ENCODE data around the gene WBP1. TPM values are rescaled to one million over a fixed set of nuclear protein-coding genes. Genes with fewer than 3 reads are reported as not detected.

Gene WBP1
- total and polyA plus RNA-seq, 3 experiments from 2014 or later: 31.2 to 37.0 (median 31.6) TPM

DNA sequence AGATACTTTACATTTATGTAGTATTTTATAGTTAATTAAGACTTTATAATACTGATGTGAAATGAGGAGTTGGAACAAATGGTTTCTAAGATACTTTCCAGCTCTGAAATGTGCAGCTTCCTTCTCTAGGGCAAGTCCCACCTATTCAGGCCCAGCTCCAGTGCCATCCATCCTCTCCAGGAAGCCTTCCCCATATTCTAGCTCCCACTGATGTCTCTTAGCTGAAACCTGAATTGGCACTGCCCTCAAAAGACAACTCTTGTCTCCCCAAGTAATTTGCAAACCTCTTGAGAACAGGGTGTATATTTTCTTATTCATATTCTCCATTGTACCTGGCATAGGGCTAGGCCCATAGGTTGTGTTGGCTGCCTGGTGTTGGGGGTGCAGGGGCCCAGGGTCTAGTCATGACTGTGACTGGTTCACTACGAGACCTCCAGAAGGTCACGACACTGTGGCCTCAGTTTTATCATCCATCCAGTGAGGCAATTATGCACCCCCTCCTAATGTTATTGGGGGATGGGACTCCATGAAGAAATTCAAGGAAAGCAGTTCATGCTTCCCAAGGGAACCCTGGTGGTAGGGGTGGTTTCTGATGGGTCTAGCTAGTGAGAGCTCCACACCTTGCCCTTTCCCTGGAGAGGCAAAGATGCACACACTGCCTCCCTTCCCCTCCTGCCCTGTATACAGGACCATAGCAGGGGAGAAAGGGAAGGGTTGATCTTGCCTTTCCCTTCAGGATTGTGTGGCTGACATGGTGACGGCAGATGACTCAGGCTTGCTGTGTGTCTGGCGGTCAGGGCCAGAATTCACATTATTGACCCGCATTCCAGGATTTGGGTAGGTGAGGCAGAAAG lies 33.9 kb upstream of the WBP1 start:
- ChIA-PET CTCF (interaction anchor here (1.3 kb wide), 1 partner anchor 30 kb away, joined by 5 read pairs; the partner anchor contains the start of gene INO80B), POLR2A (no interaction called here)
- Mint-ChIP-seq H3K9me3 (no peaks in the 10 kb centered on the region), H3K36me3 (peaks cover 0 to 28% (median 2%) of the 10 kb centered on the region in 3 donors), H3K4me1 (peaks cover 13 to 26% (median 19%) of the 10 kb centered on the region in 3 donors), H3K27ac (peak overlapping the region in 2 of 8 donors; percentile 19 to 64), H3K4me3 (peak overlapping the region in 1 of 7 donors; percentile 75), H3K27me3 (peaks cover 0 to 7% of the 10 kb centered on the region in 2 donors)
- Histone ChIP-seq H3K9me3 (ENCODE audit: low read length) (no peaks in the 10 kb centered on the region), H3K27me3 (ENCODE audit: insufficient read depth, low read length, poor library complexity, severe bottlenecking) (no peaks in the 10 kb centered on the region), H3K4me1 (ENCODE audit: insufficient read depth, low read length) (peaks cover 16% of the 10 kb centered on the region), H3K27ac (ENCODE audit: low read depth, low read length) (no peak overlapping the region), H3K4me3 (ENCODE audit: low read length) (no peak overlapping the region), H3K36me3 (ENCODE audit: insufficient read depth, low read length) (no peaks in the 10 kb centered on the region)
- no peak for DNase-seq

DNA sequence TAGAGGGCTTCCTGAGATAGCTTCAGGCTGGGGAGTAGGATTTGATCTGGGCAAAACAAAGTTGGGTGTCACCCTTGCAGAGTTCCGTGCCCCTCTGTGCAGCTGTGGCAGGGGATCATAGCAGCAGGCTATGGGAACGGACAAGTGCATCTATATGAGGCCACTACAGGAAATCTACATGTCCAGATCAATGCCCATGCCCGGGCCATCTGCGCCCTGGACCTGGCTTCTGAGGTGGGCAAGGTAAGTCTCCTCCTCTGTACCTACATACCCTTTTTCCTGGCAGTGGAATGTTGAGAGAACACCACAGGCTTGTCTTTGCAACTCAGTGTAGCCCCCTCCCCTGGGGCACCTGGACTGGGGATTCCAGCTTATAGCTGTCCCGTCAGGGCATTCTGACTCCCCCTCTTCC lies 33.2 kb upstream of the WBP1 start:
- Histone ChIP-seq H3K4me3 (ENCODE audit: low read length) (no peak overlapping the region), H3K4me1 (ENCODE audit: insufficient read depth, low read length) (peaks cover 16% of the 10 kb centered on the region), H3K27me3 (ENCODE audit: insufficient read depth, low read length, poor library complexity, severe bottlenecking) (no peaks in the 10 kb centered on the region), H3K36me3 (ENCODE audit: insufficient read depth, low read length) (no peaks in the 10 kb centered on the region), H3K27ac (ENCODE audit: low read depth, low read length) (no peak overlapping the region), H3K9me3 (ENCODE audit: low read length) (no peaks in the 10 kb centered on the region)
- peak overlapping the region in 1 of 7 donors; percentile 34 for H3K4me3 Mint-ChIP-seq
- peaks cover 0 to 7% of the 10 kb centered on the region in 2 donors for H3K27me3 Mint-ChIP-seq
- DNase-seq: no peak
- H3K36me3 Mint-ChIP-seq: peaks cover 0 to 28% (median 2%) of the 10 kb centered on the region in 3 donors
- H3K27ac Mint-ChIP-seq: no peak overlapping the region
- H3K9me3 Mint-ChIP-seq: no peaks in the 10 kb centered on the region
- H3K4me1 Mint-ChIP-seq: peaks cover 13 to 24% (median 19%) of the 10 kb centered on the region in 3 donors
- ChIA-PET CTCF (interaction anchor here (1.3 kb wide), 1 partner anchor 30 kb away, joined by 5 read pairs; the partner anchor contains the start of gene INO80B), POLR2A (no interaction called here)

DNA sequence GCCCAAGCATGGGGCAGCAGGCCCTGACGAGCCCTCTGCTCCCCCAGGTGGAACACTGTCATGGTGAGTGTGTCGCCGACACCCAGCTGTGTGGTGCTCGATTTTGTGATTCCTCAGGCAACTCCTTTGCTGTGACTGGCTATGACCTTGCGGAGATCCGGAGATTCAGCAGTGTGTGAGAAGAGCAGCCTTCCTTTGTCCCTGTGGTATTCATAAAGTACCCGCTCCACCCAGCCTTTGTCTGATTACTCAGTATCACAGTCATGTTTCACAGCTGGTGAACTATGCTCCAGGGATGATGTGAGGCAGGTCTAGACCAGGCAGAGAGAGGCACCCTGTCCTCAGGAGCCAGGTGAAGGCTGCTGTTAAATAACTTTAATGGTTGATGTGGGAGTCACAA lies 32.7 kb upstream of the WBP1 start:
- CTCF ChIA-PET: interaction anchor here (1.3 kb wide), 1 partner anchor 29 kb away, joined by 5 read pairs; the partner anchor contains the start of gene INO80B
- Mint-ChIP-seq H3K36me3 (peaks cover 0 to 28% (median 2%) of the 10 kb centered on the region in 3 donors), H3K9me3 (no peaks in the 10 kb centered on the region), H3K27me3 (peaks cover 0 to 7% of the 10 kb centered on the region in 2 donors), H3K4me1 (peaks cover 13 to 18% (median 14%) of the 10 kb centered on the region in 3 donors), H3K4me3 (no peak overlapping the region), H3K27ac (peak overlapping the region in 3 of 8 donors; percentile 18 to 55 (median 42))
- H3K9me3 ChIP-seq (ENCODE audit: low read length): no peaks in the 10 kb centered on the region
- peaks cover 11% of the 10 kb centered on the region for H3K4me1 ChIP-seq (ENCODE audit: insufficient read depth, low read length)
- no peak for DNase-seq
- no peaks in the 10 kb centered on the region for H3K36me3 ChIP-seq (ENCODE audit: insufficient read depth, low read length)
- POLR2A ChIA-PET: no interaction called here
- no peak overlapping the region for H3K4me3 ChIP-seq (ENCODE audit: low read length)
- no peaks in the 10 kb centered on the region for H3K27me3 ChIP-seq (ENCODE audit: insufficient read depth, low read length, poor library complexity, severe bottlenecking)
- no peak overlapping the region for H3K27ac ChIP-seq (ENCODE audit: low read depth, low read length)

DNA sequence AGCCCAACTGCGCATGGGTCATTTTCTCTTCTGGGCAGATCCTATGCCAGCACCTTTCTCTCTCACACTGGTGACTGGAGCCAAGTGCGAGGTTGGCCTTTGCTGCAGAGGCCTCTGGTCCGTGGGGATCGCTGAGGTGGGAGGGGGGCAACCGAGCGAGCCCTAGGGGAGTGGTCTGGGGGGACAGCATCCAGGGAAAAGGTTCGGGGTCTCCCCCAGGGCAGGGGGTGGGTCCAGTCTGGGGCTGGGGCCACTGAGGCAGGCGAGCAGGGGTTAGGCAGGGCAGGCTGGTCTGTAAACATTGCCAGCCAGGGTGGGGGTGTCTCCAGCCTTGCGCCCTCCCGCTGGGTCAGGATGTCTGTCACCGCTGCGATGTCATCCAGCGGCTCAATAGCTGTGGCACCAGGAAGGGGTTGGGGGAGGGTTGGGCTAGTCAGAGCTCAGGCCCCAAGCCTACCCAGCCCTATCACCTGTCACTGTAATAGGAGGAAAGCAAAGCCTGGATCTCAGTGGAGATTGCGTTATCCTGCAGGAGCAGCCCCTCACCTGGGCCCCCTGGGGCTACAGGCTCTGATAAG lies 32.0 kb upstream of the WBP1 start:
- ChIA-PET POLR2A (no interaction called here), CTCF (no interaction called here)
- DNase-seq: no peak
- peaks cover 4% of the 10 kb centered on the region for H3K4me1 ChIP-seq (ENCODE audit: insufficient read depth, low read length)
- no peaks in the 10 kb centered on the region for H3K36me3 ChIP-seq (ENCODE audit: insufficient read depth, low read length)
- Mint-ChIP-seq H3K4me3 (no peak overlapping the region), H3K27ac (peak overlapping the region in 1 of 8 donors; percentile 64), H3K27me3 (peaks cover 0 to 4% of the 10 kb centered on the region in 2 donors), H3K36me3 (peaks cover 0 to 27% (median 2%) of the 10 kb centered on the region in 3 donors), H3K4me1 (peaks cover 8 to 13% (median 10%) of the 10 kb centered on the region in 3 donors), H3K9me3 (no peaks in the 10 kb centered on the region)
- no peak overlapping the region for H3K27ac ChIP-seq (ENCODE audit: low read depth, low read length)
- H3K4me3 ChIP-seq (ENCODE audit: low read length): no peak overlapping the region
- H3K27me3 ChIP-seq (ENCODE audit: insufficient read depth, low read length, poor library complexity, severe bottlenecking): no peaks in the 10 kb centered on the region
- H3K9me3 ChIP-seq (ENCODE audit: low read length): no peaks in the 10 kb centered on the region

DNA sequence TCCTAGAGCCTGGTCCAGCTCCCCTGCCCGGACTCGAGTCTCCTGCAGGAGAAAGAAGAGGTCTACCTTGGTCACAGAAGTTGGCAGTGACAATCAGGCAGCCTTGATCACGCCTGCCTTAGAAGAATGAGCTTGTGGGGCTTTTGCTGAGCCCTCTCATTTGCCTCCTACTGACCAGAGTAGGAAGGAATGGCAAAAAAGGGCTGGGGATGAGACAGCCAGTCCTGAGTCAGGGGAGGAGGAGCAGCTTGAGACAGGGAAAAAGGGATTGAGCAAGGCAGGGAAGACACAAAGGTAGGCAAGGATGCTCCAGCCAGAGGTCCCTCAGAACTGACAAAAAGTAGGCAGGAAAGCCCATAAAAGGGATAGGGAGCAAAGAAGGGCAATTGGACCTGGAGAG lies 30.7 kb upstream of the WBP1 start:
- no peak overlapping the region for H3K27ac ChIP-seq (ENCODE audit: low read depth, low read length)
- Mint-ChIP-seq H3K9me3 (no peaks in the 10 kb centered on the region), H3K4me1 (peaks cover 7 to 8% (median 8%) of the 10 kb centered on the region in 3 donors), H3K36me3 (peaks cover 0 to 22% (median 2%) of the 10 kb centered on the region in 3 donors), H3K27me3 (no peaks in the 10 kb centered on the region), H3K4me3 (no peak overlapping the region), H3K27ac (peak overlapping the region in 5 of 8 donors; percentile 1 to 81 (median 34))
- no peaks in the 10 kb centered on the region for H3K4me1 ChIP-seq (ENCODE audit: insufficient read depth, low read length)
- ChIA-PET CTCF (no interaction called here), POLR2A (no interaction called here)
- H3K27me3 ChIP-seq (ENCODE audit: insufficient read depth, low read length, poor library complexity, severe bottlenecking): no peaks in the 10 kb centered on the region
- H3K4me3 ChIP-seq (ENCODE audit: low read length): no peak overlapping the region
- no peaks in the 10 kb centered on the region for H3K9me3 ChIP-seq (ENCODE audit: low read length)
- H3K36me3 ChIP-seq (ENCODE audit: insufficient read depth, low read length): no peaks in the 10 kb centered on the region
- DNase-seq: no peak

DNA sequence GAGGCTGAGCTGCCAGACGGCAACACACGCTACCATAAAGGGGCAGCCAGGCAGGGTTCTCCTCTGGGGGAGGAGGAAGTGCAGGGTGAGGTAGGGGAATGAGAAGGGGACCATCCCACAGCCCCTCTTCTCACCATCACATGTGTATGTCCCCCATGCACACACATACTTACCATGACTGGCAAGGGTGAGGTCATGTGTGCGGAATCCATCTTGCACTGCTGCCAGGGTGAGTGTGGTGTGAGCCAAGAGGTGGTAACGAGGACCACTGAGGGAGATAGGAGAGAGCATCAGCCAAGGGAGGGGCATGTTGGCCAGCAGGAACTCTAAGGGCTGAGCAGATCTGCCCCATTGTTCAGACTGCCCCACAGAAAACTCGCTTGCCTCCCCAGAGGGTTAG lies 29.6 kb upstream of the WBP1 start:
- Mint-ChIP-seq H3K27me3 (no peaks in the 10 kb centered on the region), H3K9me3 (no peaks in the 10 kb centered on the region), H3K27ac (peak overlapping the region in 4 of 8 donors; percentile 8 to 48 (median 20)), H3K4me3 (peak overlapping the region in 1 of 7 donors; percentile 34), H3K36me3 (peaks cover 0 to 19% (median 2%) of the 10 kb centered on the region in 3 donors), H3K4me1 (peaks cover 0 to under 1% (median 0%) of the 10 kb centered on the region in 3 donors)
- no peaks in the 10 kb centered on the region for H3K9me3 ChIP-seq (ENCODE audit: low read length)
- no peak for DNase-seq
- CTCF ChIA-PET: interaction anchor here (2.3 kb wide), 1 partner anchor 37 kb away, joined by 5 read pairs; no protein-coding TSS in a partner anchor
- no peak overlapping the region for H3K27ac ChIP-seq (ENCODE audit: low read depth, low read length)
- H3K4me3 ChIP-seq (ENCODE audit: low read length): no peak overlapping the region
- H3K27me3 ChIP-seq (ENCODE audit: insufficient read depth, low read length, poor library complexity, severe bottlenecking): no peaks in the 10 kb centered on the region
- H3K36me3 ChIP-seq (ENCODE audit: insufficient read depth, low read length): no peaks in the 10 kb centered on the region
- POLR2A ChIA-PET: no interaction called here
- no peaks in the 10 kb centered on the region for H3K4me1 ChIP-seq (ENCODE audit: insufficient read depth, low read length)

DNA sequence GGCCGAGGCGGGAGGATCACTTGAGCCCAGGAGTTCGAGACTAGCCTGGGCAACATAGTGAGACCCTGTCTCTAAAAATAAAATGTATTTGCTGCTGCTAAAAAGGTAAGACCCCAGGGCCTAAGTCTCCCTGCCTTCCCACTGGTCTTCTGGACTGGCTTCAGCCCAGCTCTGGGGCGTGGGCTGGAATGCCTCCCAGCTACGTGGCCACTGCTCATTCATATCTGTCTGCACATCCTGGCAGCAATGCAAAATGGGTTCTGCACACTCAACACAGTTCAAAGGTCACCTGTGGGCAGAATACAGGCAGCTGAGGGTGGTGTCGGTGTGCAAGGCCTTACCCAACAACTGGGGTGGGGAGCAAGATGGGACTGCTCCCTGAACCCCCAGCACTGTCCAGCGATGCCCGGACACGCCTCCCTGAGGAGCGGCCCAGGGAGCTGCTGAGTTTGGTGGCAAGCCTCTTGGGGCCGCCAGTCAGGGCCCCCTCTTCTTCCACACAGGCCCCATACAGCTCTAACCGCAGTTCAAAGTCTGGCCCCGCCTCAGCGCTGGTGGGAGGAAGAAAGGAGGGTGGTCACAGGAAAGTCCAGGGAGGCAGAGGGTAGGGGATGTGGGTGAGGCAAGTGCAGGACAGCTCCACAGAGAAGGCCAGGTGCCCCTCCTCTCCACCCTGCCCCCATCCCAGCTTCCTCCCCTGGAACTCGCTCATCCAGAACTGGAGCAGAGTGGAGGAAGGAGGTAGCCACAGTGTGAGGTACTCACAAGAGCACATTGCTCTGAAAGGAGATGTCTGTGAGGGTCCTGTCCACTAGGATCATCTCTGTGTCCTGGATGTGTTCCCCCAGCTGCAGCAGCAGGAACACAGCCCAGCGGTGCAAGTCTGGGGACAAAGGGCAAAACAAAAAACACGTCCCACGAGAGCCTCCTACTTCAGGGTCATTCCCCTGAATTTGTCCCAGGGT lies 28.5 kb upstream of the WBP1 start:
- no peaks in the 10 kb centered on the region for H3K4me1 Mint-ChIP-seq
- H3K4me3 ChIP-seq (ENCODE audit: low read length): no peak overlapping the region
- no peaks in the 10 kb centered on the region for H3K9me3 ChIP-seq (ENCODE audit: low read length)
- no peak overlapping the region for H3K27ac ChIP-seq (ENCODE audit: low read depth, low read length)
- H3K36me3 Mint-ChIP-seq: peaks cover 0 to 17% (median 2%) of the 10 kb centered on the region in 3 donors
- CTCF ChIA-PET: interaction anchor here (2.3 kb wide), 1 partner anchor 38 kb away, joined by 5 read pairs; no protein-coding TSS in a partner anchor
- H3K27ac Mint-ChIP-seq: peak overlapping the region in 1 of 8 donors; percentile 29
- DNase-seq: no peak
- no peaks in the 10 kb centered on the region for H3K27me3 Mint-ChIP-seq
- no peaks in the 10 kb centered on the region for H3K4me1 ChIP-seq (ENCODE audit: insufficient read depth, low read length)
- POLR2A ChIA-PET: no interaction called here
- no peaks in the 10 kb centered on the region for H3K9me3 Mint-ChIP-seq
- no peaks in the 10 kb centered on the region for H3K36me3 ChIP-seq (ENCODE audit: insufficient read depth, low read length)
- no peak overlapping the region for H3K4me3 Mint-ChIP-seq
- no peaks in the 10 kb centered on the region for H3K27me3 ChIP-seq (ENCODE audit: insufficient read depth, low read length, poor library complexity, severe bottlenecking)
